NCI-H146 treated with DMSO at 0.1 percent for 48 hours (cell line): ENCODE results near the gene UBE2J1.

Source experiments
- DNase-seq: peaks from one replicate; lab custom pipeline; 2025; ENCODE audit not compliant: unreplicated experiment; lab: John Stamatoyannopoulos, UW

Gene UBE2J1

DNA sequence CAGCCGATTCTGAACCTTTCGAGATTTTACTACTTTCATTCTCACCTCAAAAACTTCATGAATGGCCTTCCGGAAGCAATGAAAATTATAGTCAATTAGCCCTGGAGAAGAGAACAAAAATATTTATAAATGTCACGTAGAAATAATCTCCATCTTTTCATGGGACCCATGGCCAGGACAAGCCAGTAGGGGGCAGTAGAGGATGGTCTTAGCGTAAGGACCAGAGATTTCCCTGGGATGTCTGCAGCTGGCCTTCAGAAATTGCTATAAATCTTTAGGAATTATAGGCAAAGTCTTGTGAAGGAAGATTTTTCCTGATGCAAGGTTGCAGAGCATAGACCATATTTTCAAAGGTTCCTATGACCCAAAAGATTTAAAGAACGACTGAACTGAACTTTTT lies 15.6 kb upstream of the UBE2J1 start:
- DNase-seq: peak; percentile 6

DNA sequence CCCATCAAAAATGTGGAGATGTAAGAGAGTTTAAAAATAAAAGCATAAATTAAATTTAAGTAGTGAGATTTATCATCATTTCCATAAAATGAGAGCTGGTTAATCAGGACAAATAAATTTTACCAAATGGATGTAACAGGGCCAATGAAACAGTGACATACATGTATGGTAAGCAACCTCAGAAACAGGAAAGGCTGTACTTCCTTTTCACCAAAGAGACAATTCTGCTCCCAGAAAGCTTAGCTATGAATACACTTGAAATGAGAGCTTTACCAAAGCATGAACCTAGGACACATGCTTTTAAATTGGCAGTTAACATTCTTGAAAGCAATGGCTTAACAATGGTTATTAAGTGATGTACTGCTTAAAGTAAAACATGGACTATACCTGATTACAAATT lies 12.1 kb upstream of the UBE2J1 start:
- no peak for DNase-seq

DNA sequence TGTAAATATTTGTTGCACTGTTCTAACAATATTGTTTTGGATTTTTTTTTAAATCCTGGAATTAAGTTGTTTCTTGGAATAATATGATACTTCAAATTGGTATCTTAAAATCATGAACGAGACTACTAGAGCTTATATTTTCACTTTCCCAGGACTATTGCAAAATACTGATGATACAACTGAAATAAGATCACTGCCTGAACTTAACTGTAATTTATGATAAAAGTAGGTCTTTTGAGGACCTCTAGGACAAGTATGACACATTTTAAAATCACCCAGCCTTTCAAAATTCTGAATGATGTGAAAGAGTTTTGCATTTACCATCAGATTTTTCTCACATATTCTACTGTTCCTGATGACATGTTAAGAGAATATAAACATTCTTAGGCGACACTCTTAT lies 8.6 kb upstream of the UBE2J1 start:
- no peak for DNase-seq

DNA sequence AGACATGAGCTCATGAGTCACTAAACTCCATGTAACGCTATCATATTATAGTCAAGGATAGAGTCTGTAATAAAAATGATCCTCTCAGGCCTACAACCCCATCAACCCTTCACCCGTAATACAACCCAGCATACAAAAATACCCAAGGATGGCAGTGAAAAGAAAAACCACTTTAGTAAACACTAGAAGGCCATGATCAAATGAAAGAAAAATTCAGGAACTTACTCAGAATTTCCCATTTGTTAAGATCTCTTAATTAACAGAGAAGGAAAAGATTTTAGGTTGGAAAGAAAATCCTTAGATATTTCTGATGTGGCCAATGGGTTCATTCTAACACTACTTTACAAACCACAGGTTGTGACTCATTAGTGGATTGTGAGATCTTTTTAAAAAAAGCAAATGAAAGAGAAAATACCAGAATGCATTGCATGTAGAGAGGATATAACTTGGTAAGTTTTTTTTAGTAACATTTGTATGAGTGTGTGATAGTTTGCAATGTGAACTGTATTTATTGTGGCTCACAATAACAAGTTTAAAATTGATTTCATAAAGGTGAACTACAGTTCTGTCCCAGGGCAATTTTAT lies 8.0 kb upstream of the UBE2J1 start:
- no peak for DNase-seq

DNA sequence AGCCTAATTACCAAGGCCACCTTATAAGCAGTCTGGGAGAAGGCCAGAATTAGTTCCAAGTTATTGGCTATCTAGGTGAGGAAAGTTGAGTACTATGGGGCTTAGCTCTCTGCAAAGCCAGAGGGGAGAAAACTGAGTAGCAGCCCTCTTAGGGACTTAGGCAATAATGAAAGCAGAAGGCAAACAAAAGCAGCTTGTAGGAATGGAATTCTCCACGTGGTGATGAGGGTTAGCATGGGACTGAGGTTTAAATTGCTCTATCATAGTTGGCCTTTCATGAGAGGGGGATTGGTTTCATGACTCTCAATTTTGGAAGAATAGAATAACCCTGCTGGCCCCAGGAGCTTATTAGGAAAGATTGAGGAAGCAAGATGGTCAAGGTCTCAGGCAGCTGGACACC lies 7.0 kb upstream of the UBE2J1 start:
- DNase-seq: no peak

DNA sequence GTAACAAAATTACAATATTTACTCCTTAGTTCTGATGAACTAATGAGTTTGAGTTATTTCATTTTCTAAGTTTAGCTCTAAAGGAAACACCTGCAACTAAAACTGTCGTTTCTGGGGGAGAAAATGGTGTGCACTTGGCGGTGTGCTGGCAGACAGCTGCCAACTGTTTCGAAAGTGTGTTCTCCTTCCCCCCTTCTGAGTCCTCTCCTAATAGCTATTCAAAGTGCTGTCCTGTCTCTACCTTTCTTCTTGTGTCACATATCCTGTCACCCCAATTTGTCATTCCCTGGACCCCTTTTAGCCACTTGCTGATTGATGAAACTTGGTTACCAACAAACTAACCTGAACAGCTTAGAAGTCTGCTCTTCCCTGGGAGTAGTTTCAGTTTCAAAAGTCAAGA lies 4.9 kb upstream of the UBE2J1 start:
- DNase-seq: no peak

DNA sequence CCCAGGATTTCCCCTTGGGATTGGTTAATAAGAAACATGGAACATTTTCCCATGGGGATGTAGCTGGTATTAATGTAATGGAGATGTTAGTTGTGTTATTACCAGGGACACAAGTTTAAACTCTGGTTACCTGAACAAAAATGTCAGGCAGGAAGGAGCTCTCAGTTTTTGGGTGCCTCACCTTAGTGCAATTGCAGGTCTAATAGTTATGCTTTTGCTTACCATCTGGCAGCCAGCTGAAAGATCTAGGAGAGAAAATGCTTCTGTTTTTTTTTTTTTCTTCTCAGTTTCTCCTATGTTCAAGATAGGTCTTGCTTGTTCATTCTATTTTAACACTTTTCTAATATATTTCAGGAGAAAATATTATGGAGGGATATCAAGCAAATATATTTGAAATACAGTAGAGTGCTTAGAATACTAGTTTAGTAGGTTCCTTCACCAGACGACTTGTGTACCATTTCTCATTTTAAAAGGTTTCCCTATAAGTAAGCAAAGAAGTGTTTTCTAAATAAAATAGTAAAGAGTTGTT lies 4.2 kb upstream of the UBE2J1 start:
- DNase-seq: no peak

DNA sequence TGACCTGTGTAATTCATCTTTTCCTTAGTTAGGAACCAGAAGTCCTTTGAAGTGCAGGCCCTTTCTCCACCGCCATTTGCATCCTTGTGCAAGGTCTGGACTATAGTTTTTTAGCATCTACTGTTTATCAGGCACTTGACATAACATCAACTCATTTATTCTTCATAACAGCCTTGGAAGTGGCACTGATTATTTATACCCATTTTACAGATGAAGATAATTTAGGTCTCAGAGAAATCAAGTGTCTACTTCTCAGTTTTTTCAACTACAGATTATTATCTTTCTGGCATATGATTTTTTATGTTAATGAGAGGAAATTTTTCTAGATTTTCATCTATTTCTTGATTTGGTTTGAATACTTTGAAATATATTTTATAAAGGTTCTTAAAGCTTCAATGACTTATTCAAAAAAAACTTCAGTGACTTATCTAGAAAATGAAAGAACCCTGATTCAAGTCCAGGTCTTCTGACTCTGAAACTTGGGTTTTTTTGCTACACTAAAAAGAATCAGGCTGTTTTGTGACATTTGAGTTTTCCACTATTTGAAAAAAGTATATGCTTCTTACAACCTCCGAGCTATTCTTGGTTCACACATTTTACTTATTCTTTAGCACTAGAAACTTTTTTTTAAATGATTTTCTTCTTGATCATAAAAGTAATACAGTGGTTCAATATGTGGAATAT lies 3.1 kb upstream of the UBE2J1 start:
- no peak for DNase-seq

DNA sequence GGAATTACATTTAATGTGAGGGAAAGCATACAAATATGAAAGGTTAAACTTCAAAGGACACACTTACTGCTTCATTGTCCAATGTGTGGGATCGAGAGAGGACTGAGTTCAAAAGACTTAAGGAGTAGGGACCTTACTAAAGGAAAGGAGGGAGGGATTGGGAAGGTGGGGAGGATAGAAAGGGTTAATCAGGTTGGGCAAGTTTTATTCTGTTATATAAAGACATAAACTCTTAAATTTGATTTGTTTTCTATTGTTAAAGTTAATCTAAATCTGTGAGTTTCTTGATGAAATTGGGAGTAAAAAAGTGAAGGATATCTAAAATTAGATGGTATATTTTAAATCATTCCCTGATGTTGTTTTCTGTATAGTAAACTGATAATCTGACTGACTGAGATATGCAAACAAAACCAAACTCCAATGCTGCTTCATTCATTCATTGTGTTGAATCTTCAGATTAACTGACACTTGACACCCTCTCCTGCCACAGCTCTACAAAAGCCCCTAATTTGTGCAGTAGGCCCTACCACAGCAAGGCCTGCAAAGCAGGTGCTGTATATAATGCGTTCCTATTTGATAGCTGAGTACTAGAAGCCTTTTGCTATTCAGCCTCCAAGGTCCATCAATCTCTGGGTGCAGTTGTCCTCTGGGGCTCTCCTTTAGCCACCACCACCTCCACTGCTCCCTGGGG lies 1.3 kb upstream of the UBE2J1 start:
- peak; percentile 77 for DNase-seq

DNA sequence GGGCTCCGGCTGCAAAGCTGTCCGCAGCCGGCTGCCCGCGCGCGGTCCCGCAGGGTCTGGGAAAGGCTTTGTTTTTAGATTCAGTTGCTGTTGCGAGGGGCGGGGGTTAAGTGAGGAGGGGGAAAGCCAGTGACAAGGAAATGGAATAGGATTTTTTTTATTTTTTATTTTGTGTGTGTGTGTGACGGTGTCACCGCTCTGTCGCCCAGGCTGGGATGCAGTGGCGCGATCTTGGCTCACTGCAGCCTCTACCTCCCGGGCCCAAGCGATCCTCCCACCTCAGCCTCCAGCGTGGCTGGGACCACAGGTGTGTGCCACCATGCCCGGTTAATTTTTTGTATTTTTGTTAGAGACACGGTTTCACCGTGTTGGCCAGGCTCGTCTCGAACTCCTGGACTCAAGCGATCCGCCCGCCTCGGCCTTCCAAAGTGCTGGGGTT lies 615 bp upstream of the UBE2J1 start:
- no peak for DNase-seq

DNA sequence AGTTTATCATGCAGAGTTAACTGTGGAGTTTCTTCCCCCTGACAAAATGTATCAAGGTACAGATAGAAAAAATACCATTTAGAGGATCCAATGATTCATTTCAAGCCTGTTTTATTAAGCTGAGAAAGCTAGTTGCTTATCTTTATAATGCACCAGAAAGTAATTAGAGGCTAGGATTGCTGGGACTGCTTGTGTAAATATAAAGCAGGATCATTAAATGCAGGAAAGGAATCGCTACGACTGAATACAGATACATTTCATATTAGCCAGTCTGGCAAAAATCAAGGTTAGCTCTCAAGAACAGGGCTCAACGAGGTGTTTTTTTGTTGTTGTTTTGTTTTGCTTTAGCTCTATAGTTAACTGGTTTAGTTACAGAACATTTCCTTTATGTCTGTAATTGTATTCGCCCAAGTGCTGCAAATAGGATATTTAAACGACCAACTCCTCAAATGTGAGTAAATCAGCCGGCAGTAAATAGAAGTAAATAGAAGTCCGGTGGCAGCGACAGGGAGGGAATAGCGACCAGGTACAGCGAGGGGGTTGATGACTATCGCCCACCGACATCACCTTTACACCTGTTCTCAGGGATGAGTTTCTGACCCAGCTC lies 748 bp downstream of the UBE2J1 start:
- DNase-seq: peak; percentile 17

DNA sequence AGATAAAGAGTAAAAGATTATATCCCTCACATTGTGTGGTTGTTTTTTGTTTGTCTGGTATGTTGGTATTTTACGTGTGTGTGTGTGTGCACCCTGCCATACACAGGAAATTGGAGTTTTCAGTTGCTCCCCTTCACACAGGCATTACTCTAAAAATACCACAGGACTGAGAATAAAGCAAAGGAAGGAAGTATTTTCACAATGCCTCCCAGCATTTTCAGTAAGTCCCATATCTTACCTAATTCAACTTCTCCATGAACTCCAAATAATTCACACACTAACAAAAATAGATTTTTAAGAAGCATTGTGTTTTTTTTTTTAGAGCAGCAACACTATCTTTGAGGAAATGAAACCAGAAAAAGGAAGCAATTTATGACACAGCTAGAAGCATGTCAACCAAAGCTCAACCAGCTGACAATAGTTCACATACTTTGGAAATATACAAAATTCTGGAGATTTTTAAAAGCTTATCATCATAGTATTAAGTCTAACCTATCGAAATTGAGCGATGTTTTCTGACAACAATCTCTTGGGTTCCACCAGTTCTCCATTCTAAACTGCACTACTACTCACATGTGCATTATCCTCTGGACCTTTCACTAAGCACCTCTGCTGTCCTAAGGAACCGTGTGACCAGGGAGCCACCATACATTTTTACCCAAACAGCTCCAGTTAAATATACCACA lies 2.1 kb downstream of the UBE2J1 start:
- DNase-seq: peak; percentile 3

DNA sequence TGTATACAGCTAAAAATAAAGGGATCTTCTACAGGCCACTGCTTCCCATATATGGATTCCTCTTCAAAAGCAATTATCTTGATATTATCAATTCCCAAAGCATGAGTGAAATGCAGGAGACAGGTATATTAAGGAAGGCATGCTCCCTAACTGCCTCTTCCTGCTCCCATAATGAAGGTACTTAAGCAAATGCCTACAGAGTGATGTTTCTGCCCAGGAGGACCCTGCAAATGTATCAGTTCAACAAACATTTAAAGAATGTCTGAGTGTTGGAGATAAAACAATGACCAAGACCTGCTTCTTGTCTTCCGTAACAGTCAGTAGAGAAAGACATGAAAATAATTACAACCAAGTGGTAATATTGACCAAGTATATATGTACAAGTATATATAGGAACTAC lies 4.2 kb downstream of the UBE2J1 start:
- no peak for DNase-seq

DNA sequence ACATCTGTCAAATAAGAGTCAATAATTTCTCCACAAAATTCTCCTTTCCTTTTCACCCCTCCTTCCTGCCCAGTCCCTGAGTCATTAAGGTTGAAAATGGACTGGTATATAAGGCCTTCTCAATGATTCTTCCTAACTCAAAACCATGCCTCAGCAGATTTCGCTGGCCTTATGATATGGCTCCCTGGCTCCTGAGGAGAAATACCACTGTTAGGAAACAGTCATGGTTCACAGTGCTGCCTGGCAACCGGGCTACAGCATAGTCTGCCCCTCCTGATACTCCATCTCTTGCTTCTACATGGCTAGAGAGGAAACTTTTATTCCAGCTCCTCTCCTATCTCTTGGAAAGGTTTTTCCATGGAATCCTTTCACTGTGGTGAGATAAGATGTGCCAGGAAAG lies 4.7 kb downstream of the UBE2J1 start:
- DNase-seq: no peak

DNA sequence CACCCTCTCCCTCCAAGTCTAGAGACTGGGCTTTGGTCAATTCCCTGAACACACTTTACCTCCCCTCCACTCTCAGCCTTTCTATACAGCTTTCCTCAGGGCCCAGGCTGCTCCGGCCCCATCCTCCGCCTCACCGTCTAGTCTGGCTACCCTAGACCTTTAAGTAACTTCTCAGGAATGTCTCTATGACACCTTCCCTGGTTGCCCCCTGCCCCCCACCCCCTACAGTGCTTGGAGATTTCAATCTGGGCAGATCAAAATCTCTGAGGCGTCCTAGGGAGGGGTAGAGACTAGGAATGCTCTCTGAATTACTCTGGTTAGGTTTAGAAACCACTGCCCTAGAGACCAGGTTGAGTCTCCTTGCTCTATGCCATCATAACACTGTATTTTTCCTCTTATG lies 6.1 kb downstream of the UBE2J1 start:
- no peak for DNase-seq

DNA sequence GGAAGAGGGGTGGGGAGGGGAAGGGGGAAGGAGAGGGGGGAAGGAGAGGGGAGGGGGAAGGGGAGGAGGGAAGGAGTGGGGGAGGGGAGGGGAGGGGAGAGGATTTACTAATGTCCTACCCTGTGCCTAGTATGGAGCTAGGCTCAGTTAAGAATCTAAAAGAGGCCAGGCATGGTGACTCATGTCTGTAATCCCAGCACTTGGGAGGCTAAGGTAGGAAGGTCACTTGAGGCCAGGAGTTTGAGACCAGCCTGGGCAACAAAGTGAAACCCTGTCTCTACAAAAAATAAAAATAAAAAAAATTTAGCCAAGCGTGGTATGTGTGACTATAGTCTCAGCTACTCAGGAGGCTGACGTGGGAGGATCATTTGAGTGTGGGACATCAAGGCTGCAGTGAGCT lies 13.0 kb downstream of the UBE2J1 start:
- no peak for DNase-seq

DNA sequence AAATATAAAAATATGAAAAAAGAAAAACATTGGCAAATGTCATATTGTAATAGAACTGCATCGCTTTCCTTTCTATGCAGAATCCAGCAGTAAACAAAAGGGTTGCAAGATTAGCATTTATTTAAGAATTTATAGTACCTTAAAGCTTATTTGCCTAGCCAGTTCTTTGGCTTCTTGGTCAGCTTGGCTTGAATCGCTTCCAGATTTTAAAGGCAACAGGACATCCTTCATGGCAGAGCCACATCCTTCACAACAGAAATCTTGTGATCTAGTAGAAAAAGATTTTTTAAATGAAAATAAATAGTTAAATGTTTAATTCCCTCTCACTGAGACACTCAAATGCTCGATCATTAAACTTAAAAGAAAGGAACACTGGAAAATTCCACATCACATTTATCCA lies 17.4 kb downstream of the UBE2J1 start:
- no peak for DNase-seq

DNA sequence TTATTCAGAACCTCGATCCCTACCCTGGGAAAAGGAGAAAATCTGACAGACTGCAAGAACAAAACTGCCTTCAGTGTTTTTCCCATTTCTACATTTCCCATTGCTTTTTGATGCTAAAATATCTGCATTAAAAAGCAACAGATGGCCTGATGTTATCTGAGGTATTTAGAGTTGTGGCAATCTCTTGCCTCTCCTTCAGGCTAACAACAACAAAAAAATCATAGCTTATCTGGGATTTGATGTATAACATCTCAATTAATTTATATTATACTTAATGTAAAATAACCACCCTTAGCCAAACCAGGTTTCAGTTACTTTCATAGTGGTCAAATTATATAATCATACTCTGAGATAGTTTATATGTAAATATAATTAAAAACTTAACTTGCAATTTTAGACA lies 21.6 kb downstream of the UBE2J1 start:
- DNase-seq: no peak

DNA sequence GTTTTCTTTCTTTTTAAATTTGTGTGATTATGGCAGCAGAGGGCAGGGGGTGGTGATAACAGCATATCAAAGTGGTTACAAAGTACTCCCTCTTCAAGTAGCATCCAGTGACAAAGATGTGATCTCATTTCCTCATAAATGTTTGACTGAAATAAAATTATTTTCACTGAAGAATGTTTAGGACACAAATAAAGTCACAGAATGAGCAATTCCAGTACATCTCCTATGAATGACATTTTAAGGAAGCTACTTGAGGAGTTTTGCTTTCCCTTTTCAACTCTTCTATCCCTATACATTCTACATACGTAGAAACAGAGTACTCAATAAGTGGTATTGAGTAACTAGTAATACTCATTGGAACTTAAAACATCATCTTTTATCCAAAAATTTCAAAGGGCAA lies 23.5 kb downstream of the UBE2J1 start:
- DNase-seq: no peak

DNA sequence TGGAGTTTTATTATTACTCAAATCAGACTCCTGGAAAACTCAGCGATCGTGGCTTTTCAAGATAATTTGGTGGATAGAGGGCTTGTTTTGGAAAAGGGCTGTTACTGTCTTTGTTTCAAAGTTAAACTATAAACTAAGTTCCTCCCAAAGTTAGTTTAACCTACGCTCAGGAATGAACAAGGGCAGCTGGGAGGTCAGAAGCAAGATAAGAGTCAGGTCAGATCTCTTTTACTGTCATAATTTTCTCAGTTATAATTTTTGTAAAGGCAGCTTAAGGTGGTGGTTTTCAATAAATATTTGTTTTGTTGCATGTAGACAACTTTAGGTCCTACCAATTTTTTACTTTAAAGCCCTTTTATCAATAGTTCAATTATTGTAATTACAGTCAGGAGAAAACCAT lies 28.2 kb downstream of the UBE2J1 start:
- DNase-seq: no peak

DNA sequence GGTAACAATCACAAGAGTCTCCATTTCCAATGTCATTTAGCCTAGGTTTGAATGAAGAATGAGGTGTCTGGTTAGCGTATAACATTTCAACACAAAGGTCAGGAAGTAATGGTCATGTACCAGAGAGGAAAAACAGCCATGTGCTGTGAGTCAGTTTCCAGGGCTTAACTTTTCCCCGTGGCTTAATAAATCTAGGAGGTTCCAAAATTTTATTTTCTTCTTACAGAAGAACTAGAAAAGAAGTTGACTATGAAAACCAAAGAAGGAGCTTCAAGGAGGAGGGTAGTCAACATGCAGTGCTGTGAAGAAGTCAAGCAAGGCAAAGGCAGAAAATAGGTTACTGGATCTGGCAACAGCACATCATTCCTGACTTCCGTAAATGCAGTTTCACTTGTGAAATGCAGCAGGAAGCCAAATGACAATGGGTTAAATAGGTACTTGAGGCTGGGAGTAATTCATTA lies 29.0 kb downstream of the UBE2J1 start:
- DNase-seq: no peak
